ENCODE data around the gene SNED1.

The SNED1 gene

GRCh38 chr2:240997856-240998705 is at the start of gene SNED1:
Gene SNED1, plus strand, starts transcription at chr2:240998618. Its CDS starts 220 bp downstream, at chr2:240998838.
- DNase-seq (ENCODE audit: low read depth in 2 of 2) = peak; percentile 24 to 58

- no peak for DNase-seq (ENCODE audit: low read depth in 2 of 2)
These were observed 49.3 kb upstream of the SNED1 start for GRCh38 chr2:240948905-240949790.

- DNase-seq (ENCODE audit: low read depth in 2 of 2) = no peak
These were observed 48.4 kb upstream of the SNED1 start for GRCh38 chr2:240949791-240950705.

GRCh38 chr2:240951045-240951594 is 47.3 kb upstream of the SNED1 start:
- DNase-seq (ENCODE audit: low read depth in 2 of 2) = no peak

- DNase-seq (ENCODE audit: low read depth in 2 of 2) = no peak
These were observed 45.7 kb upstream of the SNED1 start for GRCh38 chr2:240952496-240953246.

GRCh38 chr2:240953426-240954410 is 44.7 kb upstream of the SNED1 start:
- no peak for DNase-seq (ENCODE audit: low read depth in 2 of 2)

GRCh38 chr2:240954436-240955305 is 43.7 kb upstream of the SNED1 start:
- DNase-seq (ENCODE audit: low read depth in 2 of 2) = no peak

- DNase-seq (ENCODE audit: low read depth in 2 of 2) = no peak
These were observed 42.9 kb upstream of the SNED1 start for GRCh38 chr2:240955306-240956170.

GRCh38 chr2:240956171-240956934 is 42.1 kb upstream of the SNED1 start:
- no peak for DNase-seq (ENCODE audit: low read depth in 2 of 2)

- no peak for DNase-seq (ENCODE audit: low read depth in 2 of 2)
These were observed 41.3 kb upstream of the SNED1 start for GRCh38 chr2:240956935-240957655.

GRCh38 chr2:240957656-240958365 is 40.6 kb upstream of the SNED1 start:
- no peak for DNase-seq (ENCODE audit: low read depth in 2 of 2)

- no peak for DNase-seq (ENCODE audit: low read depth in 2 of 2)
These were observed 39.8 kb upstream of the SNED1 start for GRCh38 chr2:240958366-240959213.

GRCh38 chr2:240959214-240959940 is 39.0 kb upstream of the SNED1 start:
- no peak for DNase-seq (ENCODE audit: low read depth in 2 of 2)

- DNase-seq (ENCODE audit: low read depth in 2 of 2) = no peak
These were observed 38.5 kb upstream of the SNED1 start for GRCh38 chr2:240959941-240960308.

All from stimulated activated CD8-positive, alpha-beta memory T cell treated with anti-CD3 and anti-CD28 coated beads, Interleukin-7, amount 100 ng/mL, for 4 hours (primary cell).